ENCODE results near the gene NYNRIN.
"Not testable (repeated sequence)": the region's sequence is repeated elsewhere in the genome, so short reads cannot be mapped to it uniquely, and the experiment has no call there.

NYNRIN gene

DNA sequence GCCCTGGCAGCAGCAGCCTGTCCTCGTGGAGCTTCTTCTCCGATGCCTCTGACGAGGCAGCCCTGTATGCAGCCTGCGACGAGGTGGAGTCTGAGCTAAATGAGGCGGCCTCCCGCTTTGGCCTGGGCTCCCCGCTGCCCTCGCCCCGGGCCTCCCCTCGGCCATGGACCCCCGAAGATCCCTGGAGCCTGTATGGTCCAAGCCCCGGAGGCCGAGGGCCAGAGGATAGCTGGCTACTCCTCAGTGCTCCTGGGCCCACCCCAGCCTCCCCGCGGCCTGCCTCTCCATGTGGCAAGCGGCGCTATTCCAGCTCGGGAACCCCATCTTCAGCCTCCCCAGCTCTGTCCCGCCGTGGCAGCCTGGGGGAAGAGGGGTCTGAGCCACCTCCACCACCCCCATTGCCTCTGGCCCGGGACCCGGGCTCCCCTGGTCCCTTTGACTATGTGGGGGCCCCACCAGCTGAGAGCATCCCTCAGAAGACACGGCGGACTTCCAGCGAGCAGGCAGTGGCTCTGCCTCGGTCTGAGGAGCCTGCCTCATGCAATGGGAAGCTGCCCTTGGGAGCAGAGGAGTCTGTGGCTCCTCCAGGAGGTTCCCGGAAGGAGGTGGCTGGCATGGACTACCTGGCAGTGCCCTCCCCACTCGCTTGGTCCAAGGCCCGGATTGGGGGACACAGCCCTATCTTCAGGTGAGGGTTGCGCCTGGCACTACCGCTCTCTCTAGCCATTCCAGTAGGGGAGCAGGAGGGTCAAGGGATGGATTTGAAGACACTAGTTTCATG, 28.7 kb upstream of the NYNRIN start:
- no peak overlapping the region for H3K4me3 ChIP-seq (replicated peaks in 1 of 2; ENCODE audit: low read depth in 2 of 2, low read length in 2 of 2)
- TF ChIP-seq, protein P1, sequence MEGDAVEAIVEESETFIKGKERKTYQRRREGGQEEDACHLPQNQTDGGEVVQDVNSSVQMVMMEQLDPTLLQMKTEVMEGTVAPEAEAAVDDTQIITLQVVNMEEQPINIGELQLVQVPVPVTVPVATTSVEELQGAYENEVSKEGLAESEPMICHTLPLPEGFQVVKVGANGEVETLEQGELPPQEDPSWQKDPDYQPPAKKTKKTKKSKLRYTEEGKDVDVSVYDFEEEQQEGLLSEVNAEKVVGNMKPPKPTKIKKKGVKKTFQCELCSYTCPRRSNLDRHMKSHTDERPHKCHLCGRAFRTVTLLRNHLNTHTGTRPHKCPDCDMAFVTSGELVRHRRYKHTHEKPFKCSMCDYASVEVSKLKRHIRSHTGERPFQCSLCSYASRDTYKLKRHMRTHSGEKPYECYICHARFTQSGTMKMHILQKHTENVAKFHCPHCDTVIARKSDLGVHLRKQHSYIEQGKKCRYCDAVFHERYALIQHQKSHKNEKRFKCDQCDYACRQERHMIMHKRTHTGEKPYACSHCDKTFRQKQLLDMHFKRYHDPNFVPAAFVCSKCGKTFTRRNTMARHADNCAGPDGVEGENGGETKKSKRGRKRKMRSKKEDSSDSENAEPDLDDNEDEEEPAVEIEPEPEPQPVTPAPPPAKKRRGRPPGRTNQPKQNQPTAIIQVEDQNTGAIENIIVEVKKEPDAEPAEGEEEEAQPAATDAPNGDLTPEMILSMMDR (IDR thresholded peaks at IDR 0.05; ENCODE audit: low read depth, low read length), result no peak
- no peak for DNase-seq (ENCODE audit: low read depth in 2 of 2)

DNA sequence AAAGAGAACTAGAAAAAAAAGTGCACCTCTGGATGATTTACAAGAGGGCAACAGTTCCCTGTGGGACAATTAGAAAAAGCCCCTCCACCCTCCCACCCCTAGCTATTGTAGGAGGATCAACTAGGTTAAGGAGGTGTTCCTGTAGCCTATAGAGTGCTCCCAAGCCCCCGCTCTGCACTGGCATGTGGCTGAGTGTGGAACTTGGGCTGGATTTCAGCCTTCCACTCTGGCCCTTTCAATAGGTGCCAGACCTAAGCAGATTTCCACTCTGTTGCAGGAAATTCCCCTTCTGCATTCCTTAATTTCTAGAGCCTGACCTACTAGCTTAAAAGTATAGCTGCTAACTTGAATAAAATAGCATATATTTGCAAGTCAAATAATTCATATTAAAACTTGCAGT, 28.1 kb upstream of the NYNRIN start:
- TF ChIP-seq, protein P1 (IDR thresholded peaks at IDR 0.05; ENCODE audit: low read depth, low read length), result no peak
- peak in 1 of 2 donors; percentile 34 for DNase-seq (ENCODE audit: low read depth in 2 of 2)
- no peak overlapping the region for H3K4me3 ChIP-seq (replicated peaks in 1 of 2; ENCODE audit: low read depth in 2 of 2, low read length in 2 of 2)

- H3K4me3 ChIP-seq (replicated peaks in 1 of 2; ENCODE audit: low read depth in 2 of 2, low read length in 2 of 2); DNase-seq (ENCODE audit: low read depth in 2 of 2): not testable (repeated sequence)
Observed at GRCh38 chr14:24371605-24372004, 27.2 kb upstream of the NYNRIN start.

GRCh38 chr14:24372701-24373416, 25.9 kb upstream of the NYNRIN start:
- no peak overlapping the region for H3K4me3 ChIP-seq (replicated peaks in 1 of 2; ENCODE audit: low read depth in 2 of 2, low read length in 2 of 2)
- DNase-seq (ENCODE audit: low read depth in 2 of 2), result peak; percentile 66 to 69
- TF ChIP-seq, protein P1 (IDR thresholded peaks at IDR 0.05; ENCODE audit: low read depth, low read length), result no peak

DNA sequence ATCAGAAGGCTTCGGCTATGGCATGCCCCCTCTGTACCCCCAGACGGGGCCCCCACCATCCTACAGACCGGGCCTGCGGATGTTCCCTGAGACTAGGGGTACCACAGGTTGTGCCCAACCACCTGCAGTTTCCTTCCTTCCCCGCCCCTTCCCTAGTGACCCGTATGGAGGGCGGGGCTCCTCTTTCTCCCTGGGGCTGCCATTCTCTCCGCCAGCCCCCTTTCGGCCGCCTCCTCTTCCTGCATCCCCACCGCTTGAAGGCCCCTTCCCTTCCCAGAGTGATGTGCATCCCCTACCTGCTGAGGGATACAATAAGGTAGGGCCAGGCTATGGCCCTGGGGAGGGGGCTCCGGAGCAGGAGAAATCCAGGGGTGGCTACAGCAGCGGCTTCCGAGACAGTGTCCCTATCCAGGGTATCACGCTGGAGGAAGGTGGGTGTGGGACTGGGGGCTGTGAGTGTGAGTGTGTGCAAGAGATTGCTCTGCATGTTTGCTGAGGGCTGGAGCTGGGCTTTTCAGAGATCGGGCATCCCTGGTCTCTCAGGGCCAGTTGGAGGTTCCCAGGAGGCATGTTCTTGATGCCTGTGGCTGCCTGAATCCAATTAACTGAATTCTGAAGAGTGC, 22.2 kb upstream of the NYNRIN start:
- H3K4me3 ChIP-seq (replicated peaks in 1 of 2; ENCODE audit: low read depth in 2 of 2, low read length in 2 of 2), result no peak overlapping the region
- TF ChIP-seq, protein P1 (IDR thresholded peaks at IDR 0.05; ENCODE audit: low read depth, low read length), result no peak
- no peak for DNase-seq (ENCODE audit: low read depth in 2 of 2)

DNA sequence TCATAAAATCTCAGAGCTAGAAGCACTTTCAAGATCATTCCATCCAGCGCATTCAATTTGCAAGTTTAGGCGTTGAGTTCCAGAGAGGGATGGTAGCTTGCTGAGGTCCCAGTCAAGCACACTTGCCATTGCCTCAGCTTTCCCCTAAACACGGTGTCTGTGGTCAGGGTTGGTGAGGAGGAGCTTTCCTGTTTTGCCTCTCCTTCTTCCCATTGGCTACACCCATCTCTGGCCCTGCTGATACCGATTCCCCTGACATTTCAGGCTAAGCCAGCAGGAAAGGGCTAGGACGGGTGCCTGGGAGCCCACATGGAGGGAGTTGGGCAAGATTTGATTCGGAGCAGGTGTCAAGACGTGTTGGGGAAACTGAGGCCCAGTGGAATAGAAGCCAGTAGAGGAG, 21.7 kb upstream of the NYNRIN start:
- no peak overlapping the region for H3K4me3 ChIP-seq (replicated peaks in 1 of 2; ENCODE audit: low read depth in 2 of 2, low read length in 2 of 2)
- no peak for DNase-seq (ENCODE audit: low read depth in 2 of 2)
- TF ChIP-seq, protein P1 (IDR thresholded peaks at IDR 0.05; ENCODE audit: low read depth, low read length), result no peak

DNA sequence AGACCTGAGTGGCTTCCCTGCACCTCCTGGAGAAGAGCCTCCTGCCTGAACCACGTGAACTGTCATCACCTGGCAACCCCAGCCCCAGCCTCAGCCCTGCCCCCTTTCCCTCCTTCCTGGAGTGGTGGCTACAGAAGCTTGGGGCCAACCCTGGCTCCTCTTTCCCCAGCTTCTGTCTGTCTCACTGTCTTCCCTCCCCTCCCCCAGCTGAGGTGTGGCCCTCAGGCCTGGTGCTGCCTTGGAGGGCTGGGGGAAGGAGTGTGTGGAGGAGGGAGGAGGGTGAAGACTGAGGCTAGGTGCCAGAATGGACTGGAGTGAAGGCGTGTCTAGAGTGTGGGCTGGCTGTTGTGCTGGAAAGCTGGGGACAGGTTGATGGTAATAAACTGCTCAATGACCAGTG, 21.1 kb upstream of the NYNRIN start:
- no peak overlapping the region for H3K4me3 ChIP-seq (replicated peaks in 1 of 2; ENCODE audit: low read depth in 2 of 2, low read length in 2 of 2)
- DNase-seq (ENCODE audit: low read depth in 2 of 2), result no peak
- TF ChIP-seq, protein P1 (IDR thresholded peaks at IDR 0.05; ENCODE audit: low read depth, low read length), result no peak
